Esophagus muscularis mucosa (tissue), 4 donors: Measurements from ENCODE around the gene VPS52. TPM values are rescaled to one million over a fixed set of nuclear protein-coding genes. Genes with fewer than 3 reads are reported as not detected.
A peak's percentile ranks its signal among the peaks of the same experiment; 100 is the strongest.

Source experiments
- DNase-seq: peaks from one replicate; pipeline ENCODE4 v3.0.0-alpha.2; 2017; ENCODE audit errors: extremely low spot score
- H3K27ac ChIP-seq, 4 donors: fragments of 200-600 bp; sonication (generic); replicated peaks in 1 of 4; 1 replicate in 3 of 4; 2 replicates in 1 of 4; pipeline ENCODE4 v1.5.1; 2016 to 2019; ENCODE audit warnings: mild to moderate bottlenecking in 1 of 4
- H3K27me3 ChIP-seq, 4 donors: fragments of 200-600 bp; sonication (generic); one replicate each; pipeline versions ENCODE4 v1.5.1 to v1.6.0; 2016 to 2019
- H3K36me3 ChIP-seq, 4 donors: fragments of 200-600 bp; sonication (generic); one replicate each; pipeline ENCODE4 v1.5.1; 2016 to 2019
- H3K4me1 ChIP-seq, 4 donors: fragments of 200-600 bp; sonication (generic); one replicate each; pipeline ENCODE4 v1.5.1; 2016 to 2019
- H3K4me3 ChIP-seq, 4 donors: fragments of 200-600 bp; sonication (generic); 1 replicate in 2 of 4; 2 replicates in 2 of 4; pipeline ENCODE4 v1.5.1; 2016 to 2019; ENCODE audit warnings: mild to moderate bottlenecking in 4 of 4, moderate library complexity in 1 of 4
- H3K9me3 ChIP-seq, 4 donors: fragments of 200-600 bp; sonication (generic); 1 replicate in 3 of 4; 2 replicates in 1 of 4; pipeline ENCODE4 v1.5.1; 2016 to 2019
- EP300 ChIP-seq: sonication (generic); formaldehyde crosslinking; IDR thresholded peaks from one replicate; pipeline ENCODE4 v1.6.1; 2017; ENCODE audit warnings: antibody characterized with exemption
- POLR2A ChIP-seq: fragments of 450-650 bp; IDR thresholded peaks from one replicate; pipeline ENCODE4 v1.6.1; 2017; ENCODE audit warnings: antibody characterized with exemption, moderate library complexity, mild to moderate bottlenecking, low read depth
- POLR2AphosphoS5 ChIP-seq, 2 donors: sonication (generic); formaldehyde crosslinking; IDR thresholded peaks; one replicate each; pipeline ENCODE4 v1.6.1; 2017; ENCODE audit warnings: antibody characterized with exemption in 2 of 2
- WGBS: methylation state at CpG from one replicate; pipeline ENCODE4 v1.1.5; 2018; 5-methylcytosine and 5-hydroxymethylcytosine counted together
- intact Hi-C: fragments of 100-400 bp; cut with DNase I; formaldehyde crosslinking; loops from one replicate; pipeline ENCODE4 v1.15.1; 2023
- total RNA-seq, 4 donors: library from RNA; depleted of rRNA; stranded (reverse); fragments of >200 nt; gene quantifications; one replicate each; pipeline versions ENCODE4 v1.1.0 to v1.2.1, GENCODE V29; 2016
- TF ChIP-seq, protein P1 (sequence below), 3 experiments: fragments of 200-600 bp in 2 of 3; fragments of 450-650 bp in 1 of 3; sonication (generic) in 2 of 3; IDR thresholded peaks; one replicate each; pipeline ENCODE4 v1.5.1; 2017 to 2019; ENCODE audit warnings: antibody characterized with exemption in 3 of 3, mild to moderate bottlenecking in 2 of 3, moderate library complexity in 1 of 3

The VPS52 gene
- total RNA-seq, 4 donors from 2014 or later, result 22.5 to 34.9 (median 31.8) TPM

DNA sequence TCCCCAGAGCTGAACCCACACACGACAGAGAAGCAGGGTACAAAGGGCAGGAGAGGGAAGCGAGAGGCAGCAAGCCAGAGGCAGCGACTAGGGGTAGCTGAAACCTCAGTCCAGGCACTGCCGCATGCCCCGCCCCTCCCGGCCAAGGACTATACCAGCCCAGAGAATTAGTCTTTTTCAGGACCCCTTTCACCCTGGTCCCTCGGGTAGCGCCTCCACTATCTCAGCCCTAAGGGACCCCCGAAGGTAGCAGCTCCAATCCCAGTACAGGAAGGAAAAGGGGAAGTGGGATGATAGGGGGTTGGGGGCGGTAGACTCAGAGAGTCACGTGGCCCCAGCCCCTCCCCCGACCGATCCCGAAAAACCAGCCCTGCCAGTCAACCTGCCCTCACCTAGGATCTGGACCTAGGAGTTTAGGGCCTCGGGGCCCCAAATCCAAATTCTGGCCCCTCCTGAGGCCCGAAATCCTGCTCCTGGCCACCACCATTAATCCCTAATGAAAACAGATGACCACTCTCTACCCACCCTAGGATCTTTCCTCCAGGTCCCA is 25.8 kb upstream of the VPS52 start:
- Histone ChIP-seq H3K4me3 (peak overlapping the region; percentile 69 to 98 (median 82)), H3K4me1 (peaks cover 28 to 60% (median 41%) of the 10 kb centered on the region in 4 donors), H3K27me3 (no peaks in the 10 kb centered on the region), H3K9me3 (no peaks in the 10 kb centered on the region), H3K36me3 (peaks cover 12 to 56% (median 52%) of the 10 kb centered on the region in 4 donors), H3K27ac (peak overlapping the region; percentile 93 to 99 (median 98))
- intact Hi-C loops, result no loop called here
- WGBS, result 9% methylated on average over 9 of the region's 16 CpGs
- DNase-seq, result no peak
- TF ChIP-seq, protein P1, sequence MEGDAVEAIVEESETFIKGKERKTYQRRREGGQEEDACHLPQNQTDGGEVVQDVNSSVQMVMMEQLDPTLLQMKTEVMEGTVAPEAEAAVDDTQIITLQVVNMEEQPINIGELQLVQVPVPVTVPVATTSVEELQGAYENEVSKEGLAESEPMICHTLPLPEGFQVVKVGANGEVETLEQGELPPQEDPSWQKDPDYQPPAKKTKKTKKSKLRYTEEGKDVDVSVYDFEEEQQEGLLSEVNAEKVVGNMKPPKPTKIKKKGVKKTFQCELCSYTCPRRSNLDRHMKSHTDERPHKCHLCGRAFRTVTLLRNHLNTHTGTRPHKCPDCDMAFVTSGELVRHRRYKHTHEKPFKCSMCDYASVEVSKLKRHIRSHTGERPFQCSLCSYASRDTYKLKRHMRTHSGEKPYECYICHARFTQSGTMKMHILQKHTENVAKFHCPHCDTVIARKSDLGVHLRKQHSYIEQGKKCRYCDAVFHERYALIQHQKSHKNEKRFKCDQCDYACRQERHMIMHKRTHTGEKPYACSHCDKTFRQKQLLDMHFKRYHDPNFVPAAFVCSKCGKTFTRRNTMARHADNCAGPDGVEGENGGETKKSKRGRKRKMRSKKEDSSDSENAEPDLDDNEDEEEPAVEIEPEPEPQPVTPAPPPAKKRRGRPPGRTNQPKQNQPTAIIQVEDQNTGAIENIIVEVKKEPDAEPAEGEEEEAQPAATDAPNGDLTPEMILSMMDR (IDR thresholded peaks at IDR 0.05), result no peak
- TF ChIP-seq EP300 (no peak), POLR2AphosphoS5 (IDR thresholded peaks at IDR 0.05) (no peak), POLR2A (no peak)

DNA sequence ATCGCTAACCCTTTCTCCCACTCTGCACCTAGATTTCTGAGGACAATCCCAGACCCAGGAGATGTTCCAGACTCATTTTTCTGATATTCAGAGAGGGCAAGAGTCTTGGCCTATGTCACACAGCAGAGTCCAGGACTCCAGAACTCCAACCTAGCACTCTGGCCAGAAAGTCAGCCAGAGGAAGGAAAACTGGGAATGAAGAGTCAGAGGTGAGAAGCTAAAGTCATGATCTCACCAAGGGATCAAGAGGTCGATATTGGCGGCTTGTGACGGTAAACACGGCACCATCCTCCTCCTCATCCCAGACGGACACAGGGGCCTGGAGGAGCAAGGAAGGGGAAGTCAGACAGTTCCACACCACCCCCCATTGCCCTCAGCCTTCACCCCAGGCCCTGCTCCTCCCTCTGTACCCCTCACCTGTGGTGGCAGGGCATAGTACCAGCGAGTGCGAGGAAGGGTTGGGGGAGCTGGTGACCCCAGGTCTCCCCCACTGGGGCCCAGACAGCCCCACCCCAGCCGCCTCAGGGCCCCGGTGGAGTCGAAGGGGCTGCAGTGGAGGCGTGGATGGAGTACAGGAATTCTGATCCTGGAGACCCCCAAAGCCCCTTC is 25.2 kb upstream of the VPS52 start:
- Histone ChIP-seq H3K27ac (peak overlapping the region; percentile 93 to 99 (median 98)), H3K36me3 (peaks cover 18 to 56% (median 52%) of the 10 kb centered on the region in 4 donors), H3K4me1 (peaks cover 28 to 60% (median 40%) of the 10 kb centered on the region in 4 donors), H3K9me3 (no peaks in the 10 kb centered on the region), H3K27me3 (no peaks in the 10 kb centered on the region), H3K4me3 (peak overlapping the region; percentile 69 to 98 (median 82))
- intact Hi-C loops, result no loop called here
- WGBS, result 59% methylated on average over 6 of the region's 12 CpGs
- TF ChIP-seq POLR2A (no peak), POLR2AphosphoS5 (IDR thresholded peaks at IDR 0.05) (no peak), EP300 (no peak)
- TF ChIP-seq, protein P1 (IDR thresholded peaks at IDR 0.05), result no peak
- DNase-seq, result no peak

DNA sequence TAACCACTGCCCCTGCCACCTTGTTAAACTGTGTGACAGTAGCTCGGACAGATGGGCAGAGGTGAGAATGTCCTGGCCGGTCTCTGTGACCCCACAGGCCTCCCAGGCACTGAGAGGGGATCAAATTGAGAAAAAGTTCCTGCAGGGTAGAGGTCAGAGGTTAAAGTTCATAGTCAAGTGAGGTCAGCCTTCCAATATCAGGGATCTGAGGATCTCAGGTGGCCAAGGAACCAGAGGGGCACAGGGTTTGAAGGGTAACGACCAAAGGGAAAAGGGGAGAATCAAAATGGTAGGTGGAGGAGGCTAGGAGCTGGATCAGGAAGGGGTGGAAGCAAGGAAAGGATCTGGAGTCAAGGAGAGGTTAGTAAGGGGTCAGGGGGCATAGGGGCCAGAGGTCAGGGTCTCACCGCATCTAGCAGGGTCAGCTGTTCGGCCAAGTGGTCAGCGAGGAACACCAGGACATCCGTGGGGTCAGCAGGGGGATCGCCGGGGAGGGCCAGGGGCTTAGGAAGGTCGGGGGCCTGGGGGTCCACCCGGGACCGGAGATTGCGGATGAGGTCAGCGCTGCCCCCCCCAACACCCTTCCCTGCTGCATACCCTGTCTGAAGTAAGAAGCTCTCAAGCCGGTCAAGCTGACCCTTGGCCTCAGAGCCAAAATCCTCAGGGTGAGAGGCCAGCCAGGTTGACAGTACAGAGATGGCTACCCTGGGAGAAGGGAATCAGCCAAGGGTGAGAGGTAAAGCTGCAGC is 24.1 kb upstream of the VPS52 start:
- H3K4me1 ChIP-seq, result peaks cover 21 to 50% (median 31%) of the 10 kb centered on the region in 4 donors
- no peaks in the 10 kb centered on the region for H3K9me3 ChIP-seq
- peaks cover 25 to 64% (median 58%) of the 10 kb centered on the region in 4 donors for H3K36me3 ChIP-seq
- DNase-seq, result no peak
- H3K27me3 ChIP-seq, result no peaks in the 10 kb centered on the region
- H3K4me3 ChIP-seq, result no peak overlapping the region
- no peak for TF ChIP-seq POLR2A
- TF ChIP-seq, protein P1 (IDR thresholded peaks at IDR 0.05), result no peak
- TF ChIP-seq EP300, result no peak
- TF ChIP-seq POLR2AphosphoS5 (IDR thresholded peaks at IDR 0.05), result no peak
- intact Hi-C loops, result no loop called here
- H3K27ac ChIP-seq, result no peak overlapping the region
- WGBS, result 82% methylated on average over 14 of the region's 15 CpGs

DNA sequence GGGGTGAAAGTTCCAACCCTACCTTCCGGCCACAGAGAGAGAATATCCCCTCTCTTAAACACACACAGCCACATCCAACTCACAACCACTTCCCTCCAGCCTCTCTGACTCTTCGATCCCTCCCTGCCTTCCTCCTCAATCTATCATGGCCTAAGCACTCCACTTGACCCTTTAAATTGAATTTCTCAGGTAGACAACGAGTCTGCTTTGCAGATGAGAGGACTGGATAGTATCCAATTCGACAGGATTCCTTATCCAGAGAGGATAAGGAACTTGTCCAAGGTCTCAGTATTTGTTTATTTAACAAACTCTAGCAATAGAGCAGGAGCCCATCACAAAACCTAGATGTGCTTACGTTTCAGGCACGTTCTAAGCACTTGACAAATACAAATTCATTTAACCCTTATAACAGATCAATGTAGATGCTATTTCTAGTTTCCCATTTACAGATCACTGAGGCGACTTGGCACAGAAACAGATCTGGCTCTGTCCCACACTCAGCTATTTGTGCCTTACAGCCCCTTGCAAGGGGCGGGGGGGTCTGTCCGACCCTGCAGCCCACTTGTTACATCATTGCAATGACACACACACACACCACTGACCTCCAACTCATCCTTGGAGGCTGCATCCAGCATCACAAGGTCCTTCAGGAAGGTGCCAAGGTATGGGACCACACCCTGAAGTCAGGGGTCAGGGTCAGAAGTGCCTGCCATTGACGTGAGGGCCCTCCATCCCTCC is 22.6 kb upstream of the VPS52 start:
- no peaks in the 10 kb centered on the region for H3K9me3 ChIP-seq
- no peak overlapping the region for H3K27ac ChIP-seq
- peaks cover 23 to 51% (median 31%) of the 10 kb centered on the region in 4 donors for H3K4me1 ChIP-seq
- 53% methylated on average over 10 of the region's 10 CpGs for WGBS
- no peak for TF ChIP-seq EP300
- TF ChIP-seq, protein P1 (IDR thresholded peaks at IDR 0.05), result no peak
- no peak for TF ChIP-seq POLR2AphosphoS5 (IDR thresholded peaks at IDR 0.05)
- no peak for TF ChIP-seq POLR2A
- no peak overlapping the region for H3K4me3 ChIP-seq
- intact Hi-C loops, result no loop called here
- H3K36me3 ChIP-seq, result peaks cover 25 to 66% (median 61%) of the 10 kb centered on the region in 4 donors
- no peaks in the 10 kb centered on the region for H3K27me3 ChIP-seq
- no peak for DNase-seq
